H9 (cell line): ENCODE results near the gene ACACA. TPM values are rescaled to one million over a fixed set of nuclear protein-coding genes. Genes with fewer than 3 reads are reported as not detected.

Experiments used
- DNase-seq: peaks from one replicate; pipeline ENCODE4 v3.0.0-alpha.2; 2017
- H2AFZ ChIP-seq: one replicate; pipeline ENCODE4 v1.6.1; 2013; ENCODE audit warnings: mild to moderate bottlenecking, low read length, control low read depth, moderate library complexity
- H2AK5ac ChIP-seq: 2 replicates; pipeline ENCODE4 v1.6.1; 2013; ENCODE audit warnings: low read length, control low read depth, mixed read lengths; ENCODE audit not compliant: insufficient read length
- H2BK120ac ChIP-seq: one replicate; pipeline ENCODE4 v1.6.1; 2013; ENCODE audit warnings: low read depth, mild to moderate bottlenecking, low read length, control low read depth, inconsistent platforms; ENCODE audit not compliant: poor library complexity, severe bottlenecking
- H2BK12ac ChIP-seq: 2 replicates; pipeline ENCODE4 v1.6.1; 2013; ENCODE audit warnings: low read length, control low read depth, mixed read lengths, low read depth; ENCODE audit not compliant: insufficient read length
- H2BK15ac ChIP-seq: 2 replicates; pipeline ENCODE4 v1.6.1; 2013; ENCODE audit warnings: low read depth, low read length, control low read depth
- H2BK20ac ChIP-seq: one replicate; pipeline ENCODE4 v1.6.1; 2013; ENCODE audit warnings: low read depth, mild to moderate bottlenecking, low read length, control low read depth, inconsistent platforms; ENCODE audit not compliant: poor library complexity, severe bottlenecking
- H2BK5ac ChIP-seq: 2 replicates; pipeline ENCODE4 v1.6.1; 2013; ENCODE audit warnings: low read length, control low read depth, mixed read lengths; ENCODE audit not compliant: insufficient read length
- H3K14ac ChIP-seq: 2 replicates; pipeline ENCODE4 v1.6.1; 2013; ENCODE audit warnings: low read length, control low read depth; ENCODE audit not compliant: insufficient read depth
- H3K18ac ChIP-seq: 2 replicates; pipeline ENCODE4 v1.6.1; 2013; ENCODE audit warnings: low read depth, mild to moderate bottlenecking, mixed read lengths, low read length, control low read depth; ENCODE audit not compliant: insufficient read length
- H3K23ac ChIP-seq: 2 replicates; pipeline ENCODE4 v1.6.1; 2013; ENCODE audit warnings: low read length, control low read depth, mixed read lengths, low read depth; ENCODE audit not compliant: insufficient read length
- H3K23me2 ChIP-seq: 2 replicates; pipeline ENCODE4 v1.6.1; 2013; ENCODE audit warnings: low read depth, mild to moderate bottlenecking, mixed read lengths, low read length, control low read depth; ENCODE audit not compliant: insufficient read length, poor library complexity, severe bottlenecking
- H3K27ac ChIP-seq: 2 replicates; pipeline ENCODE4 v1.5.1; 2013; ENCODE audit warnings: low read length, control low read depth, mixed read lengths, low read depth; ENCODE audit not compliant: insufficient read length
- H3K27me3 ChIP-seq: 2 replicates; pipeline ENCODE4 v1.6.1; 2013; ENCODE audit warnings: low read length, control low read depth, inconsistent platforms; ENCODE audit not compliant: insufficient read depth
- H3K4ac ChIP-seq: 2 replicates; pipeline ENCODE4 v1.6.1; 2013; ENCODE audit warnings: low read depth, mild to moderate bottlenecking, control low read depth, inconsistent platforms, low read length, moderate library complexity
- H3K4me1 ChIP-seq: 2 replicates; pipeline ENCODE4 v1.6.1; 2013; ENCODE audit warnings: low read length, control low read depth, inconsistent platforms; ENCODE audit not compliant: insufficient read depth
- H3K4me2 ChIP-seq: 2 replicates; pipeline ENCODE4 v1.6.1; 2013; ENCODE audit warnings: low read length, control low read depth, mixed read lengths; ENCODE audit not compliant: insufficient read length, insufficient read depth
- H3K56ac ChIP-seq: 2 replicates; pipeline ENCODE4 v1.6.1; 2013; ENCODE audit warnings: low read depth, mild to moderate bottlenecking, mixed read lengths, low read length, control low read depth; ENCODE audit not compliant: insufficient read length
- H3K79me1 ChIP-seq: 2 replicates; pipeline ENCODE4 v1.6.1; 2013; ENCODE audit warnings: low read depth, mild to moderate bottlenecking, moderate library complexity, low read length, control low read depth, inconsistent platforms; ENCODE audit not compliant: insufficient read depth, poor library complexity, severe bottlenecking
- H3K79me2 ChIP-seq: 2 replicates; pipeline ENCODE4 v1.6.1; 2013; ENCODE audit warnings: low read length, control low read depth, inconsistent platforms; ENCODE audit not compliant: insufficient read depth
- H3K9ac ChIP-seq: 2 replicates; pipeline ENCODE4 v1.6.1; 2013; ENCODE audit warnings: low read length, control low read depth, mixed read lengths; ENCODE audit not compliant: insufficient read length; ENCODE audit errors: extremely low read depth
- H3K9me3 ChIP-seq: one replicate; pipeline ENCODE4 v1.6.1; 2013; ENCODE audit warnings: low read depth, low read length, inconsistent platforms; ENCODE audit not compliant: control insufficient read depth
- H3T11ph ChIP-seq: one replicate; pipeline ENCODE4 v1.6.1; 2013; ENCODE audit warnings: mild to moderate bottlenecking, low read length, control low read depth, inconsistent platforms
- H4K20me1 ChIP-seq: one replicate; pipeline ENCODE4 v1.6.1; 2013; ENCODE audit not compliant: control insufficient read depth, insufficient read length, insufficient read depth
- H4K5ac ChIP-seq: 2 replicates; pipeline ENCODE4 v1.6.1; 2013; ENCODE audit warnings: low read depth, mild to moderate bottlenecking, mixed read lengths, low read length, control low read depth; ENCODE audit not compliant: insufficient read length
- H4K8ac ChIP-seq: replicated peaks from 2 replicates; pipeline ENCODE4 v1.6.1; 2013; ENCODE audit warnings: low read length, control low read depth, mixed read lengths, low read depth; ENCODE audit not compliant: insufficient read length
- H4K91ac ChIP-seq: 2 replicates; pipeline ENCODE4 v1.6.1; 2013; ENCODE audit warnings: low read depth, mild to moderate bottlenecking, moderate library complexity, mixed read lengths, low read length, control low read depth; ENCODE audit not compliant: insufficient read length
- H3K27ac Mint-ChIP-seq, 3 experiments: 2 replicates in 2 of 3; 3 replicates in 1 of 3; pipeline ENCODE4 v1.8.0; 2020 to 2021; ENCODE audit warnings: mixed read lengths in 3 of 3, mild to moderate bottlenecking in 1 of 3, moderate library complexity in 1 of 3
- H3K27me3 Mint-ChIP-seq: 2 replicates; pipeline ENCODE4 v1.8.0; 2021; ENCODE audit warnings: low read depth, mild to moderate bottlenecking, moderate library complexity, mixed read lengths
- H3K36me3 Mint-ChIP-seq, 3 experiments: 2 replicates in 2 of 3; 3 replicates in 1 of 3; pipeline ENCODE4 v1.8.0; 2020 to 2021; ENCODE audit warnings: low read depth in 3 of 3, mixed read lengths in 3 of 3; ENCODE audit not compliant: insufficient read depth in 1 of 3
- H3K4me1 Mint-ChIP-seq, 2 experiments: 2 replicates each; pipeline ENCODE4 v1.8.0; 2020; ENCODE audit warnings: mixed read lengths in 2 of 2
- H3K4me3 Mint-ChIP-seq, 2 experiments: 2 replicates in 1 of 2; 3 replicates in 1 of 2; pipeline ENCODE4 v1.8.0; 2020 to 2021; ENCODE audit warnings: mild to moderate bottlenecking in 2 of 2, mixed read lengths in 2 of 2, moderate library complexity in 1 of 2
- H3K9me3 Mint-ChIP-seq, 2 experiments: 2 replicates in 1 of 2; 3 replicates in 1 of 2; pipeline ENCODE4 v1.8.0; 2020; ENCODE audit warnings: mild to moderate bottlenecking in 2 of 2, mixed read lengths in 2 of 2, moderate library complexity in 1 of 2
- CTCF ChIP-seq: fragments of 200-600 bp; sonication (generic); conservative IDR thresholded peaks from 3 replicates; pipeline ENCODE4 v1.8.0; 2021; ENCODE audit warnings: antibody characterized with exemption, mild to moderate bottlenecking
- WGBS: extraction: QIAGEN DNeasy Blood & Tissue Kit; methylation state at CpG from one replicate; pipeline ENCODE4 v1.1.7; 2013; ENCODE audit warnings: missing lambda C conversion rate, low lambda C conversion rate, mixed read lengths; ENCODE audit not compliant: insufficient read length; ENCODE audit errors: extremely low coverage; 5-methylcytosine and 5-hydroxymethylcytosine counted together
- total RNA-seq: library from RNA; stranded (reverse); gene quantifications from 2 replicates; pipeline ENCODE4 v1.2.1, GENCODE V29; 2021

The ACACA gene
- total RNA-seq, 1 experiment from 2014 or later = 135 TPM

DNA sequence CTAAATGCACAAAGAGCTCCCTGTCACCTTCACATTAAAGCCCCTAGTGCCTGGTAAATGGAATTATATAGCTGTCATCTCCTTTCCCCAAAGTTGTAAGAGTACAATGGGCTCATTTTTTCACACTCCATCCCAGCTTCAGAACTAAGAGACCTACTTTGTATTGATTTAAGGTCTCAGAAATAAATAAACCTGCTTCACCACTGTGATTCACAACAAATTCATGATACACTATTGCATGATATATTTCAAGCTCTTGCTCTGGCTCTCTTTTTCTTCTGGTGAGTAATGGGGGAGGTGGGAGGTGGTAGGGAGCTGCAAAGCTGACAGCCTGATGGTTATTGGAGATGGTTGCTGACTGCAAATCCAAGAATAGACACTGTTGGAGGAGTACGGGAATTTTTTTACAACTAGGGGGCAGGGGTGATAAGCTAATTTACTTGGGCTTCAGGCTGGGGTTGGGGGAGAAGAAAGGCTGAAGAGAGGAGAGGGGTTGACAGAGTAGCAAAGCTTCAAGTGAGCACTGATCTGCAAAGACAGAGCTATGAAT lies 268.0 kb downstream of the ACACA start:
- peak overlapping the region; percentile 12 to 35 (median 20); a peak in 4 of 7 replicates for H3K27ac Mint-ChIP-seq
- no peaks in the 10 kb centered on the region; the same call in 1 of the 2 replicates for H3K27me3 Mint-ChIP-seq

More for the DNA sequence above, 268.0 kb downstream of the ACACA start:
- H2BK15ac ChIP-seq = no peak overlapping the region
- H3K4me2 ChIP-seq = no peak overlapping the region
- no peak for TF ChIP-seq CTCF
- H3K4me1 ChIP-seq = no peaks in the 10 kb centered on the region
- H3K79me2 ChIP-seq = no peaks in the 10 kb centered on the region
- no peak overlapping the region for H2BK5ac ChIP-seq
- no peaks in the 10 kb centered on the region for H4K20me1 ChIP-seq
- no peak overlapping the region for H2AK5ac ChIP-seq
- no peak overlapping the region for H3K23ac ChIP-seq
- no peaks in the 10 kb centered on the region for H3K79me1 ChIP-seq
- H3K4ac ChIP-seq = no peak overlapping the region
- no CpG with 5 or more reads among the region's 1 CpG for WGBS
- peaks cover 48 to 52% of the 10 kb centered on the region in 2 experiments for H3K4me1 Mint-ChIP-seq
- H2BK12ac ChIP-seq = no peak overlapping the region
- no peak overlapping the region for H3K4me3 Mint-ChIP-seq
- no peaks in the 10 kb centered on the region for H3K27me3 ChIP-seq
- no peaks in the 10 kb centered on the region for H3K9me3 Mint-ChIP-seq
- no peak overlapping the region for H3K14ac ChIP-seq
- H3K23me2 ChIP-seq = no peaks in the 10 kb centered on the region
- H3K56ac ChIP-seq = no peak overlapping the region
- no peak overlapping the region for H3K18ac ChIP-seq
- H4K91ac ChIP-seq = no peak overlapping the region
- no peaks in the 10 kb centered on the region for H3K9me3 ChIP-seq
- H2AFZ ChIP-seq = no peak overlapping the region
- no peak overlapping the region for H2BK120ac ChIP-seq
- H2BK20ac ChIP-seq = no peak overlapping the region
- DNase-seq = no peak
- H4K5ac ChIP-seq = no peak overlapping the region
- H3K9ac ChIP-seq = no peak overlapping the region
- H4K8ac ChIP-seq = no peak overlapping the region
- H3K27ac ChIP-seq = no peak overlapping the region
- peaks cover 9 to 27% (median 13%) of the 10 kb centered on the region in 3 experiments for H3K36me3 Mint-ChIP-seq
- H3T11ph ChIP-seq = no peak overlapping the region
